ENCODE data around the gene HPCAL1.

DNA sequence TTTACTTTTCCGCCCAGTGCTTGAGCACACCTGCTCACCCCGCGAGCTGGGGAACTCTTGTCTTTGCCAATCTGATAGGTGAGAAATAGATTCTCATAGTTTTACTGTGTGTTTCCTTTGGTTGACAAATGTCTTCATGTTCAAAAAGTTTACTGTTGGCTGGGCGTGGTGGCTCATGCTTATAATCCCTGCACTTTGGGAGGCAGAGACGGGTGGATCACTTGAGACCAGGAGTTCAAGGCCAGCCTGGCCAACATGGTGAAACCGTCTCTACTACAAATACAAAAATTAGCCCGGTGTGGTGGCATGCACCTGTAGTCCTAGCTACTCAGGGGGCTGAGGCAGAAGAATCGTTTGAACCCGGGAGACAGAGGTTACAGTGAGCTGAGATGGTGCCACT, 135.1 kb downstream of the HPCAL1 start:
- TF ChIP-seq, protein P1, sequence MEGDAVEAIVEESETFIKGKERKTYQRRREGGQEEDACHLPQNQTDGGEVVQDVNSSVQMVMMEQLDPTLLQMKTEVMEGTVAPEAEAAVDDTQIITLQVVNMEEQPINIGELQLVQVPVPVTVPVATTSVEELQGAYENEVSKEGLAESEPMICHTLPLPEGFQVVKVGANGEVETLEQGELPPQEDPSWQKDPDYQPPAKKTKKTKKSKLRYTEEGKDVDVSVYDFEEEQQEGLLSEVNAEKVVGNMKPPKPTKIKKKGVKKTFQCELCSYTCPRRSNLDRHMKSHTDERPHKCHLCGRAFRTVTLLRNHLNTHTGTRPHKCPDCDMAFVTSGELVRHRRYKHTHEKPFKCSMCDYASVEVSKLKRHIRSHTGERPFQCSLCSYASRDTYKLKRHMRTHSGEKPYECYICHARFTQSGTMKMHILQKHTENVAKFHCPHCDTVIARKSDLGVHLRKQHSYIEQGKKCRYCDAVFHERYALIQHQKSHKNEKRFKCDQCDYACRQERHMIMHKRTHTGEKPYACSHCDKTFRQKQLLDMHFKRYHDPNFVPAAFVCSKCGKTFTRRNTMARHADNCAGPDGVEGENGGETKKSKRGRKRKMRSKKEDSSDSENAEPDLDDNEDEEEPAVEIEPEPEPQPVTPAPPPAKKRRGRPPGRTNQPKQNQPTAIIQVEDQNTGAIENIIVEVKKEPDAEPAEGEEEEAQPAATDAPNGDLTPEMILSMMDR (IDR thresholded peaks at IDR 0.05), result no peak
- TF ChIP-seq EZH2 (IDR thresholded peaks at IDR 0.05; ENCODE audit: borderline replicate concordance, insufficient read depth, low read depth, low read length, poor library complexity, severe bottlenecking), result no peak
